ENCODE results near the gene OSBPL7.

Gene OSBPL7

DNA sequence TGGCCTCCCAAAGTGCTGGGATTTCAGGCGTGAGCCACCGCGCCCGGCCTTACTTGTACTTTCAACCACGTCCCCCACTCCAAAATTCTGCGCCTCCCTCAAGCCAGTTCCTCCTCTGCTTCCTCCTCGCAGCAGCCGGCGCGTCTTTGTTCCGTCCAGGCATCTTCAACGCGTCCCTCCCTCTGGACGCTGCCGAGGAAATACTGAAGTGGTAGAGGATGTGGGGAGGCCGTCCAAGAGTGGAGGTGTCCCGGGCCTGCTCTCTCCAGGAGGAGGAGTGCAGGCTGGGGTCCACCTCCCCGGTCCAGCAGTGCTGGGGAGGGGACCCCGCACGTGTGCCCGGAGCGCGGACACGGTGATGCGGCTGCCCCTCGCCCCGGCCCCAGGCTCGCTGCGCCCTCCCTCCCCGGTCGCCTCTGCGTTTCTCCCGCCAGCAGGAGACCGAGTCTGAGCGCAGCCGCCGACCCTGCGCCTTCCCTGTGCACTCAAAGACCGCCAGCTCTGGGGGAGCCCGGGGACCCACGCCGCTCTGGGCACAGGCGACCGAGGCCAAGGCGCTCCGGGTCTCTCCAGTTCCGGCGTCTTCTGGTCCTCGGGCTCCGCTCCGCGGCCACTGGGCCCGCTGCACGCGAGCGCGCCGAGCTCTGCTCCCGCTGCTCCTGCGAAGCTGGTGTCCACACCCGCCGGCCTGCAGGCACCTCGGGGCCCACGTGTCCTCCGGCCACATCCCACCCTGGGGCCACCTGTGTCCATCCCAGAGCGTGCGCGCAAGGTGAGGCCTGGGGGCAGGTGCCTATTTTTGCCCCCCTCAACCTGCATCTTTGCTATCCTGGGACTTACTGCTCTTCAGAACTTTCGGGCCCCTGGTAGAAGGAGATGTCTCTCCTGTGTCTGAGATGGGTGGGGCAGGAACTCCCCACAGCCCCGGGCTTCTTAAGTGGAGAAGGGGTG, 31.7 kb downstream of the OSBPL7 start (continued):
- 0 out of 2 replicates have a peak, but pooled peaks have one; percentile 34 for TF ChIP-seq ZSCAN30 (tag by site-specific recombination; IDR thresholded peaks at IDR 0.05)
- TF ChIP-seq ZXDB (tag by site-specific recombination; IDR thresholded peaks at IDR 0.05) = 0 out of 2 replicates have a peak, but pooled peaks have one; percentile 30
- TF ChIP-seq ZNF600 (tag by site-specific recombination; IDR thresholded peaks at IDR 0.05) = peak; percentile 77
- TF ChIP-seq, protein P1, sequence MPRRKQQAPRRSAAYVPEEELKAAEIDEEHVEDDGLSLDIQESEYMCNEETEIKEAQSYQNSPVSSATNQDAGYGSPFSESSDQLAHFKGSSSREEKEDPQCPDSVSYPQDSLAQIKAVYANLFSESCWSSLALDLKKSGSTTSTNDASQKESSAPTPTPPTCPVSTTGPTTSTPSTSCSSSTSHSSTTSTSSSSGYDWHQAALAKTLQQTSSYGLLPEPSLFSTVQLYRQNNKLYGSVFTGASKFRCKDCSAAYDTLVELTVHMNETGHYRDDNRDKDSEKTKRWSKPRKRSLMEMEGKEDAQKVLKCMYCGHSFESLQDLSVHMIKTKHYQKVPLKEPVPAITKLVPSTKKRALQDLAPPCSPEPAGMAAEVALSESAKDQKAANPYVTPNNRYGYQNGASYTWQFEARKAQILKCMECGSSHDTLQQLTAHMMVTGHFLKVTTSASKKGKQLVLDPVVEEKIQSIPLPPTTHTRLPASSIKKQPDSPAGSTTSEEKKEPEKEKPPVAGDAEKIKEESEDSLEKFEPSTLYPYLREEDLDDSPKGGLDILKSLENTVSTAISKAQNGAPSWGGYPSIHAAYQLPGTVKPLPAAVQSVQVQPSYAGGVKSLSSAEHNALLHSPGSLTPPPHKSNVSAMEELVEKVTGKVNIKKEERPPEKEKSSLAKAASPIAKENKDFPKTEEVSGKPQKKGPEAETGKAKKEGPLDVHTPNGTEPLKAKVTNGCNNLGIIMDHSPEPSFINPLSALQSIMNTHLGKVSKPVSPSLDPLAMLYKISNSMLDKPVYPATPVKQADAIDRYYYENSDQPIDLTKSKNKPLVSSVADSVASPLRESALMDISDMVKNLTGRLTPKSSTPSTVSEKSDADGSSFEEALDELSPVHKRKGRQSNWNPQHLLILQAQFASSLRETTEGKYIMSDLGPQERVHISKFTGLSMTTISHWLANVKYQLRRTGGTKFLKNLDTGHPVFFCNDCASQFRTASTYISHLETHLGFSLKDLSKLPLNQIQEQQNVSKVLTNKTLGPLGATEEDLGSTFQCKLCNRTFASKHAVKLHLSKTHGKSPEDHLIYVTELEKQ (tag by site-specific recombination; IDR thresholded peaks at IDR 0.05; ENCODE audit: borderline replicate concordance) = no peak
- TF ChIP-seq ZNF768 (tag by site-specific recombination; IDR thresholded peaks at IDR 0.05) = no peak
- TF ChIP-seq, protein P2, sequence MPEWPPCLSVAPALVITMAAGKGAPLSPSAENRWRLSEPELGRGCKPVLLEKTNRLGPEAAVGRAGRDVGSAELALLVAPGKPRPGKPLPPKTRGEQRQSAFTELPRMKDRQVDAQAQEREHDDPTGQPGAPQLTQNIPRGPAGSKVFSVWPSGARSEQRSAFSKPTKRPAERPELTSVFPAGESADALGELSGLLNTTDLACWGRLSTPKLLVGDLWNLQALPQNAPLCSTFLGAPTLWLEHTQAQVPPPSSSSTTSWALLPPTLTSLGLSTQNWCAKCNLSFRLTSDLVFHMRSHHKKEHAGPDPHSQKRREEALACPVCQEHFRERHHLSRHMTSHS (tag by site-specific recombination; IDR thresholded peaks at IDR 0.05) = no peak

- Histone ChIP-seq H3K4me1 (ENCODE audit: control insufficient read depth, insufficient read depth, low read length) (0 out of 2 replicates have a peak, but pooled peaks cover 2% of the 10 kb centered on the region), H3K27ac (ENCODE audit: extremely low read depth, low read depth, low read length) (no peak overlapping the region), H3K4me3 (ENCODE audit: low read depth, low read length) (no peak overlapping the region), H3K36me3 (ENCODE audit: control insufficient read depth in 2 of 2, insufficient read depth in 1 of 2, low read length in 2 of 2) (no peaks in the 10 kb centered on the region), H3K9me3 (ENCODE audit: control insufficient read depth, insufficient read depth, low read depth, low read length) (no peaks in the 10 kb centered on the region)
- POLR2A ChIA-PET = interaction anchor here (0.7 kb wide), 2 partner anchors 46 kb away, joined by 3 read pairs; partner anchors contain the start of genes LRRC46 and MRPL10
- CTCF ChIA-PET = interaction anchor here (1.6 to 2.1 kb wide), 3 partner anchors 13 to 161 kb away, joined by 5 to 9 read pairs (median 7); no protein-coding TSS in a partner anchor
- TF ChIP-seq, protein P3, sequence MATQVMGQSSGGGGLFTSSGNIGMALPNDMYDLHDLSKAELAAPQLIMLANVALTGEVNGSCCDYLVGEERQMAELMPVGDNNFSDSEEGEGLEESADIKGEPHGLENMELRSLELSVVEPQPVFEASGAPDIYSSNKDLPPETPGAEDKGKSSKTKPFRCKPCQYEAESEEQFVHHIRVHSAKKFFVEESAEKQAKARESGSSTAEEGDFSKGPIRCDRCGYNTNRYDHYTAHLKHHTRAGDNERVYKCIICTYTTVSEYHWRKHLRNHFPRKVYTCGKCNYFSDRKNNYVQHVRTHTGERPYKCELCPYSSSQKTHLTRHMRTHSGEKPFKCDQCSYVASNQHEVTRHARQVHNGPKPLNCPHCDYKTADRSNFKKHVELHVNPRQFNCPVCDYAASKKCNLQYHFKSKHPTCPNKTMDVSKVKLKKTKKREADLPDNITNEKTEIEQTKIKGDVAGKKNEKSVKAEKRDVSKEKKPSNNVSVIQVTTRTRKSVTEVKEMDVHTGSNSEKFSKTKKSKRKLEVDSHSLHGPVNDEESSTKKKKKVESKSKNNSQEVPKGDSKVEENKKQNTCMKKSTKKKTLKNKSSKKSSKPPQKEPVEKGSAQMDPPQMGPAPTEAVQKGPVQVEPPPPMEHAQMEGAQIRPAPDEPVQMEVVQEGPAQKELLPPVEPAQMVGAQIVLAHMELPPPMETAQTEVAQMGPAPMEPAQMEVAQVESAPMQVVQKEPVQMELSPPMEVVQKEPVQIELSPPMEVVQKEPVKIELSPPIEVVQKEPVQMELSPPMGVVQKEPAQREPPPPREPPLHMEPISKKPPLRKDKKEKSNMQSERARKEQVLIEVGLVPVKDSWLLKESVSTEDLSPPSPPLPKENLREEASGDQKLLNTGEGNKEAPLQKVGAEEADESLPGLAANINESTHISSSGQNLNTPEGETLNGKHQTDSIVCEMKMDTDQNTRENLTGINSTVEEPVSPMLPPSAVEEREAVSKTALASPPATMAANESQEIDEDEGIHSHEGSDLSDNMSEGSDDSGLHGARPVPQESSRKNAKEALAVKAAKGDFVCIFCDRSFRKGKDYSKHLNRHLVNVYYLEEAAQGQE (tag by site-specific recombination; IDR thresholded peaks at IDR 0.05) = peak; percentile 98
- TF ChIP-seq PRDM1 (tag by site-specific recombination; IDR thresholded peaks at IDR 0.05) = no peak
Observed at GRCh38 chr17:47785538-47786123, 36.0 kb downstream of the OSBPL7 start.

GRCh38 chr17:47781397-47781796, 40.2 kb downstream of the OSBPL7 start:
- ChIA-PET CTCF (interaction anchor here (0.6 to 1.4 kb wide), 6 partner anchors 9 to 108 kb away, joined by 3 to 6 read pairs (median 3); partner anchors contain the start of gene SCRN2), POLR2A (no interaction called here)
- no peak overlapping the region for H3K4me3 ChIP-seq (ENCODE audit: low read depth, low read length)
- no peaks in the 10 kb centered on the region for H3K4me1 ChIP-seq (ENCODE audit: control insufficient read depth, insufficient read depth, low read length)
- H3K36me3 ChIP-seq (ENCODE audit: control insufficient read depth in 2 of 2, insufficient read depth in 1 of 2, low read length in 2 of 2) = no peaks in the 10 kb centered on the region
- no peak overlapping the region for H3K27ac ChIP-seq (ENCODE audit: extremely low read depth, low read depth, low read length)
- H3K9me3 ChIP-seq (ENCODE audit: control insufficient read depth, insufficient read depth, low read depth, low read length) = no peaks in the 10 kb centered on the region
- no peak for TF ChIP-seq ZNF544 (tag by site-specific recombination; IDR thresholded peaks at IDR 0.05)
- TF ChIP-seq ZNF112 (tag by site-specific recombination; IDR thresholded peaks at IDR 0.05) = no peak
- no peak for TF ChIP-seq ZNF184 (tag by site-specific recombination; IDR thresholded peaks at IDR 0.05)
- TF ChIP-seq ZNF449 (tag by site-specific recombination; IDR thresholded peaks at IDR 0.05) = no peak
- TF ChIP-seq ZFP37 (tag by site-specific recombination; IDR thresholded peaks at IDR 0.05) = no peak
- no peak for TF ChIP-seq ZSCAN30 (tag by site-specific recombination; IDR thresholded peaks at IDR 0.05)
- no peak for TF ChIP-seq ZNF792 (tag by site-specific recombination; IDR thresholded peaks at IDR 0.05)
- no peak for TF ChIP-seq KLF8 (tag by site-specific recombination; IDR thresholded peaks at IDR 0.05)
- TF ChIP-seq ZNF561 (tag by site-specific recombination; IDR thresholded peaks at IDR 0.05; ENCODE audit: borderline replicate concordance) = no peak
- TF ChIP-seq ZNF157 (tag by site-specific recombination; IDR thresholded peaks at IDR 0.05) = no peak
- no peak for TF ChIP-seq HOXC10 (CRISPR knock-in tag; IDR thresholded peaks at IDR 0.05)
- TF ChIP-seq ZNF121 (tag by site-specific recombination; IDR thresholded peaks at IDR 0.05) = no peak
- no peak for TF ChIP-seq SP3 (tag by site-specific recombination; IDR thresholded peaks at IDR 0.05)
- TF ChIP-seq ZNF354C (tag by site-specific recombination; IDR thresholded peaks at IDR 0.05; ENCODE audit: borderline replicate concordance, low read depth) = no peak
- no peak for TF ChIP-seq ZNF623 (tag by site-specific recombination; IDR thresholded peaks at IDR 0.05)

Measured in HEK293 (cell line).